ENCODE results near the gene PABPC4L.
"Not testable (repeated sequence)": the region's sequence is repeated elsewhere in the genome, so short reads cannot be mapped to it uniquely, and the experiment has no call there.

Gene PABPC4L

GRCh38 chr4:134201216-134202161, at the start of gene PABPC4L:
Gene PABPC4L, minus strand, starts transcription at chr4:134201789. Its CDS starts 770 bp downstream, at chr4:134201019.
- DNase-seq (ENCODE audit: low read depth), result no peak

DNA sequence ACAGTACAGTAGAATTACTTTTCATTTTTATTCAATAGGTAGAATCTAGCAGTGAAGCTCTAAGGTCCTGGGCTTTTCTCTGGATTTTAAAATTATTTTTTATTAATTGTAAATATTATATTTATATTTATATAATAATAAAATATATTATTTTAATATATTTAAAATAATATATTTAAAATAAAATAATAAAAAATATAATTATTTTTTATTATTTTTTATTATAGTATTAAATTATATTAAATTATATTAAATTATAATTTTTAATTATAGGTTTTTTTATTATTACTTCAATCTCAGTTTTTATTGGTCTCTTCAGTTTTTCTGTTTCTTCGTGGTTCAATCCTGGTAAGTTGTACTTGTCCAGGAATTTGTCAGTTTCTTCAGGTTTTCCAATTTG, 49.7 kb upstream of the PABPC4L start:
- no peak for DNase-seq (ENCODE audit: low read depth)

DNA sequence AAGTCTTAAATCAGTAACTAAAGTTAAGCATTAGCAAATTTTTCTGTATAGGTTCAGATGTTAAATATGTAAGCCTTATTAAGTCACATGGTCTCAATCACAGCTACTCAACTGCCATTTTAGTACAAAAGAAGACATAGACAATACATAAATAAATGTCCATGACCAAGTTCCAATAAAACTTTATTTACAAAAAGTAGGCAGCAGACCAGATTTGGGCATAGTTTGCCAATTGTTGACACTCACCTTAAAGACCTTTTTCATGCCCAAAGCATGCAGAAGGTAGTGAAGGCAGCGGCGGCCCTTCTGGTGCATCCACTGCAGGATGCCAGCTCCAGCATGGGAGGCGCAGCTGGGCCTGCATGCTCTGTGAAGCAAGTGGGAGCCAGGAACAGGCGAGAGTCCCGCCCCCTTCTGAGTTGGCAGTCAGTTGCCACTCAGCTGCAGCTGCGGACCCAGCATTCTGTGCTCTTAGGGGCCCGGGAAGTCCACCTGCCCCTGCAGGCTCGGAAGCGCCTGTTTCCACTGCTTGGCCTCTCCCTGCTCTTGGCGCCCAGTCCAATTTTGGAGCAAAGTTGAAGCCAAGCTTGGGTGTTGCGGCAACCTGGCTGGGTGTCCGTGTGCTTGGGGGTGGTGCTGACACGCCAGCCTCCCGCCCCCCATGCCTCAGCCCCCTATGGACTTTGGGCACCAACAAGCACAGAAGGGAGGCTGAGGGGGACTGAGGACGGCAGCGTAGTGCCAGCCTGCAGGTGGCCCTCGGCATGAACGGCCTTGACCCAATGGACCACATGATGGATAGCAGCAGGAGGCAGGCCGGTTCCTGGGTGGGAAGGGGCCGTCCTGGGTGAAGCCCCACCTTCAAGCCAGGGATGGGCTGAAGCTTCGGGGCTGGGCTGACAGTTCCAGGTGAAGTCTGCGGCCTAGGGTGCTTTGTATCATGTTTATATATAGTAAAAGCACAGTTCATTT, 42.4 kb upstream of the PABPC4L start:
- no peak for DNase-seq (ENCODE audit: low read depth)

- no peak for DNase-seq (ENCODE audit: low read depth)
These were observed 17.5 kb upstream of the PABPC4L start for GRCh38 chr4:134219043-134219442.

DNA sequence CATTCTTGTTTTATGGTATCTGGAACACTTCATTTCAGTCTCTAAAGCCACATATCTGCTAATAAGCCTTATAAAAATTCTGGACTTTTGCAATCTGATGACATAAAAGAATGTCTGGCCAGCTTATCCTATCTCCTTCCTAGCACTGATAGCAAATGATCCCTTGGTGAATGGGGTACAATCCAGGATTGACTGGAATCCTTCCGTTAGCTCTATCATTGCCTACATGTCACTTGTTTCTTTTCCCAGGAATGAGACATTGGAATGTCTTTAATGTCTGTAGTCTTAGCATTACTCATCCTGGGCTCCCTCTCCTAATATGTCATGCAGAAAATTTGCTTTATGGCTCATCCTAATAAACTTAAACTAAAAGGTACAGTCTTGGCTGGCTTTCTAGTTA, 14.8 kb upstream of the PABPC4L start:
- no peak for DNase-seq (ENCODE audit: low read depth)

GRCh38 chr4:134215620-134216344, 14.2 kb upstream of the PABPC4L start:
- no peak for DNase-seq (ENCODE audit: low read depth)

GRCh38 chr4:134207955-134208354, 6.4 kb upstream of the PABPC4L start:
- not testable (repeated sequence) for DNase-seq (ENCODE audit: low read depth)

GRCh38 chr4:134202166-134202956, 772 bp upstream of the PABPC4L start:
- DNase-seq (ENCODE audit: low read depth), result no peak

GRCh38 chr4:134200811-134201215, 776 bp downstream of the PABPC4L start:
- no peak for DNase-seq (ENCODE audit: low read depth)

GRCh38 chr4:134189949-134190348, 11.6 kb downstream of the PABPC4L start:
- DNase-seq (ENCODE audit: low read depth), result no peak

DNA sequence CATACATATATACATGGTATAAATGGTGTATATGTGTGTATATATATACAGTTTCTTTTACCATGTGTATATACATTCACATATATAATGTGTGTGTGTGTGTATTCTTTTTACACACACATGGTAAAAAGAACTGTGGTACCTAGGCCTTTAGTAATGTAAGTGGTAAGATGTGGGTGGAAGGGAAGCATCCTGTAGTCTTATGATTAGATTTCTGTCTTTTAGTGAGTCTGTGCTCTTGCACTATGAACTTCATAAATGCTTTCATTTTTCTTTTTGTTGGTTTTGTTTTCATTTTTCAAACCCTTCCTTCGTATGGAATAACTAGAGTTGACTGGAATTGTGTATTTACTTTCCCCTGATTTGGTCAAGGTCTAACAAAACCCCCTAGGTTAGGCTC, 12.1 kb downstream of the PABPC4L start:
- DNase-seq (ENCODE audit: low read depth), result no peak

DNA sequence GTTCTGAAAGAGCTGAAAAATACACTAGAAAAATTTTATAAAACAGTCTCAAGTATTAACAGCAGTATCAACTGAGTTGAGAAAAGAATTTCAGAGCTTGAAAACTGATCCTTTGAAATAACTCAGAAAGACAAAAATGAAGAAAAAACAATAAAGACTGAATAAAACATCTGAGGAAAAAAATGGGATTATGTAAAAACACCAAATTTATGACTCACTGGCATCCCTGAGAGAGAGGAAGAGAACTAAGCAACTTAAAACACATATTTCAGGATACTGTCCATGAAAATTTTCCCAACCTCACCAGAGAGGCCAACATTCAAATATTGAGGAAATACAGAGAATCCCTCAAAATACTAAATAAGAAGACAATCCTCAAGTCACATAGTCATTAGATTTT, 22.9 kb downstream of the PABPC4L start:
- DNase-seq (ENCODE audit: low read depth), result no peak

- DNase-seq (ENCODE audit: low read depth), result no peak
These were observed 27.3 kb downstream of the PABPC4L start for GRCh38 chr4:134174271-134174670.

DNA sequence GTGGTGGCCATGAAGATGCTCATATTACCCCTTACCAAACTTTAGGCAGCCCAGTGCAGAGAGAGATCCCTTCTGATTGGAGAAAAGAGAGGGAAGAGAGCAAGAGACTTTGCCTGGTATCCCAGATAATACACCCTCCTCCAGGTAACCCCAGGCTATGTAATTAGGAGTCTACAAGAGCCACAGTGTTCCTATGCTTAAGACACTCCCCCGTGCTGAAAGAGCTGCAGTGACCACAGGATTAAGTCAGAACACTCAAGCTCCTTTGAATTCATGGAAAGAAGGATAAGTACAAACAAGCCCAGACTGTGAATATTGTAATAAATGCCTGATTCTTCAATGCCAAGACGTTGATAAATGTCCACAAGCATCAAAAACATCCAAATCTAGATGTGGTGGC, 41.4 kb downstream of the PABPC4L start:
- no peak for DNase-seq (ENCODE audit: low read depth)

GRCh38 chr4:134154097-134154496, 47.5 kb downstream of the PABPC4L start:
- DNase-seq (ENCODE audit: low read depth), result no peak

DNA sequence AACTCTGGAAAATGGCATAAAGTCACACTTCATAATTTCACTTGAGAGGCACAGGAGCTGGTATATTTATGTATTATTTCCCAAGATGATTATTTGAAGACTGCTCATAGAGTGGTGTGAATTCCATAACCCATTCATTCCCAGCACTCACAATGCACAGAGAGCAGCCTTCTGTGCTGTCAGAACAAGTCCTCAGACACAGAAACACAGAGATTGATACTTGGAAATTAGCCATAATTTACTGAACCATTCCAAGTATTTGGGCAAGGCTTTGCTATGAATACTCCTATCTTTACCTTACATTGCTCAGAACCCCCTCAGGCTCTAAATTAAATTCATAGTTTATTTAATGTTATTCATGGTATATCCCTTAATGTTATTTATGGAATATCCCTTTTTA, 53.6 kb downstream of the PABPC4L start:
- no peak for DNase-seq (ENCODE audit: low read depth)
